ENCODE data around the gene PTPRK. TPM values are rescaled to one million over a fixed set of nuclear protein-coding genes. Genes with fewer than 3 reads are reported as not detected.

The PTPRK gene
- total and polyA plus RNA-seq, 4 donors = 12.1 to 61.2 (median 29.1) TPM

- TF ChIP-seq TAF1 (conservative IDR thresholded peaks at IDR 0.05) (no peak), RAD21 (IDR thresholded peaks at IDR 0.05) (peak; percentile 71 to 86), SP1 (IDR thresholded peaks at IDR 0.05) (no peak), FOXA1 (IDR thresholded peaks at IDR 0.05) (no peak), EGR1 (IDR thresholded peaks at IDR 0.05; ENCODE audit: low read depth in 2 of 2) (no peak)
Measured at GRCh38 chr6:128327890-128328289, 192.5 kb downstream of the PTPRK start (continued).

GRCh38 chr6:128323011-128323410, 197.4 kb downstream of the PTPRK start:
- Histone ChIP-seq H3K4me1 (ENCODE audit: control insufficient read depth in 4 of 4, insufficient read depth in 4 of 4, low read length in 3 of 4) (no peaks in the 10 kb centered on the region), H3K9me3 (ENCODE audit: control insufficient read depth in 4 of 4, low read length in 3 of 4) (no peaks in the 10 kb centered on the region), H3K36me3 (ENCODE audit: control insufficient read depth in 4 of 4, insufficient read depth in 3 of 4, low read depth in 1 of 4, low read length in 3 of 4) (peaks cover 0 to 2% (median 0%) of the 10 kb centered on the region in 4 donors), H3K9ac (ENCODE audit: low read depth in 1 of 2, low read length in 2 of 2) (no peak overlapping the region), H3K4me3 (ENCODE audit: low read depth in 1 of 3, low read length in 3 of 3) (no peak overlapping the region), H3K27me3 (ENCODE audit: control insufficient read depth in 4 of 4, insufficient read depth in 4 of 4, low read length in 3 of 4) (no peaks in the 10 kb centered on the region), H3K27ac (ENCODE audit: low read depth in 1 of 2, low read length in 2 of 2) (no peak overlapping the region)
- 89% methylated on average over 1 of the region's 1 CpG for WGBS
- no peak for DNase-seq (ENCODE audit: low spot score)
- TF ChIP-seq NR2F2 (IDR thresholded peaks at IDR 0.05) (no peak), RAD21 (IDR thresholded peaks at IDR 0.05) (no peak), FOXA2 (IDR thresholded peaks at IDR 0.05) (no peak), ATF3 (IDR thresholded peaks at IDR 0.05) (no peak), MAX (IDR thresholded peaks at IDR 0.05) (no peak), TAF1 (conservative IDR thresholded peaks at IDR 0.05) (no peak), JUND (IDR thresholded peaks at IDR 0.05) (no peak), SP1 (IDR thresholded peaks at IDR 0.05) (no peak), ZBTB33 (IDR thresholded peaks at IDR 0.05) (no peak), HNF4A (conservative IDR thresholded peaks at IDR 0.05) (no peak), YY1 (IDR thresholded peaks at IDR 0.05) (no peak)

- Histone ChIP-seq H3K9ac (ENCODE audit: low read depth in 1 of 2, low read length in 2 of 2) (no peak overlapping the region), H3K36me3 (ENCODE audit: control insufficient read depth in 4 of 4, insufficient read depth in 3 of 4, low read depth in 1 of 4, low read length in 3 of 4) (peaks cover 0 to 2% (median 0%) of the 10 kb centered on the region in 4 donors), H3K4me1 (ENCODE audit: control insufficient read depth in 4 of 4, insufficient read depth in 4 of 4, low read length in 3 of 4) (no peaks in the 10 kb centered on the region), H3K27me3 (ENCODE audit: control insufficient read depth in 4 of 4, insufficient read depth in 4 of 4, low read length in 3 of 4) (no peaks in the 10 kb centered on the region), H3K9me3 (ENCODE audit: control insufficient read depth in 4 of 4, low read length in 3 of 4) (no peaks in the 10 kb centered on the region), H3K4me3 (ENCODE audit: low read depth in 1 of 3, low read length in 3 of 3) (no peak overlapping the region), H3K27ac (ENCODE audit: low read depth in 1 of 2, low read length in 2 of 2) (no peak overlapping the region)
- TF ChIP-seq NR2F2 (IDR thresholded peaks at IDR 0.05) (no peak), ATF3 (IDR thresholded peaks at IDR 0.05) (no peak)
- WGBS = 94% methylated on average over 1 of the region's 1 CpG
- DNase-seq (ENCODE audit: low spot score) = no peak
Measured at GRCh38 chr6:128319946-128320345, 200.5 kb downstream of the PTPRK start.

- H3K4me1 ChIP-seq (ENCODE audit: control insufficient read depth in 4 of 4, insufficient read depth in 4 of 4, low read length in 3 of 4) = peaks cover 0 to 3% (median 0%) of the 10 kb centered on the region in 4 donors
- no peak overlapping the region for H3K9ac ChIP-seq (ENCODE audit: low read depth in 1 of 2, low read length in 2 of 2)
- DNase-seq (ENCODE audit: low spot score) = no peak
- H3K27ac ChIP-seq (ENCODE audit: low read depth in 1 of 2, low read length in 2 of 2) = no peak overlapping the region
- TF ChIP-seq TAF1 (conservative IDR thresholded peaks at IDR 0.05) (no peak), ZBTB33 (IDR thresholded peaks at IDR 0.05) (no peak), EGR1 (IDR thresholded peaks at IDR 0.05; ENCODE audit: low read depth in 2 of 2) (no peak), GABPA (IDR thresholded peaks at IDR 0.05 in 1 of 2, conservative IDR thresholded peaks at IDR 0.05 in 1 of 2) (no peak), MAX (IDR thresholded peaks at IDR 0.05) (no peak), RAD21 (IDR thresholded peaks at IDR 0.05) (no peak), FOXA1 (IDR thresholded peaks at IDR 0.05) (no peak), HNF4G (IDR thresholded peaks at IDR 0.05) (no peak), ATF3 (IDR thresholded peaks at IDR 0.05) (no peak)
- H3K4me3 ChIP-seq (ENCODE audit: low read depth in 1 of 3, low read length in 3 of 3) = no peak overlapping the region
- H3K27me3 ChIP-seq (ENCODE audit: control insufficient read depth in 4 of 4, insufficient read depth in 4 of 4, low read length in 3 of 4) = no peaks in the 10 kb centered on the region
- no peaks in the 10 kb centered on the region for H3K9me3 ChIP-seq (ENCODE audit: control insufficient read depth in 4 of 4, low read length in 3 of 4)
- H3K36me3 ChIP-seq (ENCODE audit: control insufficient read depth in 4 of 4, insufficient read depth in 3 of 4, low read depth in 1 of 4, low read length in 3 of 4) = peaks cover 0 to 2% (median 0%) of the 10 kb centered on the region in 4 donors
- WGBS = 93% methylated on average over 3 of the region's 3 CpGs
Measured at GRCh38 chr6:128319157-128319556, 201.2 kb downstream of the PTPRK start.

All from liver (tissue), 9 donors.